Mesothelial cell of epicardium (in vitro differentiated cells): ENCODE measurements around the gene KRT34. TPM values are rescaled to one million over a fixed set of nuclear protein-coding genes. Genes with fewer than 3 reads are reported as not detected.
A peak's percentile ranks its signal among the peaks of the same experiment; 100 is the strongest.

Experiments
- DNase-seq, 2 experiments: peaks; one replicate each; pipeline ENCODE4 v3.0.0; 2021; ENCODE audit warnings: low spot score in 2 of 2; ENCODE audit not compliant: unreplicated experiment in 2 of 2
- H3K27ac Mint-ChIP-seq: 2 replicates; pipeline ENCODE4 v1.8.0; 2021; ENCODE audit warnings: mixed read lengths
- H3K27me3 Mint-ChIP-seq: 2 replicates; pipeline ENCODE4 v1.8.0; 2021; ENCODE audit warnings: low read depth, mixed read lengths
- H3K36me3 Mint-ChIP-seq: 2 replicates; pipeline ENCODE4 v1.8.0; 2021; ENCODE audit warnings: mixed read lengths
- H3K4me1 Mint-ChIP-seq: 2 replicates; pipeline ENCODE4 v1.8.0; 2021; ENCODE audit warnings: mixed read lengths
- H3K4me3 Mint-ChIP-seq: 2 replicates; pipeline ENCODE4 v1.8.0; 2021; ENCODE audit warnings: mild to moderate bottlenecking, moderate library complexity, mixed read lengths
- H3K9me3 Mint-ChIP-seq: 2 replicates; pipeline ENCODE4 v1.8.0; 2021; ENCODE audit warnings: mixed read lengths
- total RNA-seq: library from RNA; stranded (reverse); gene quantifications from 3 replicates; pipeline ENCODE4 v1.2.1, GENCODE V29; 2021
- TF ChIP-seq, protein P1 (sequence below): fragments of 200-600 bp; sonication (generic); IDR thresholded peaks from one replicate; pipeline ENCODE4 v1.5.0; 2021; ENCODE audit warnings: antibody characterized with exemption; ENCODE audit not compliant: unreplicated experiment

The KRT34 gene
- total RNA-seq, 1 donor from 2014 or later, result not detected

DNA sequence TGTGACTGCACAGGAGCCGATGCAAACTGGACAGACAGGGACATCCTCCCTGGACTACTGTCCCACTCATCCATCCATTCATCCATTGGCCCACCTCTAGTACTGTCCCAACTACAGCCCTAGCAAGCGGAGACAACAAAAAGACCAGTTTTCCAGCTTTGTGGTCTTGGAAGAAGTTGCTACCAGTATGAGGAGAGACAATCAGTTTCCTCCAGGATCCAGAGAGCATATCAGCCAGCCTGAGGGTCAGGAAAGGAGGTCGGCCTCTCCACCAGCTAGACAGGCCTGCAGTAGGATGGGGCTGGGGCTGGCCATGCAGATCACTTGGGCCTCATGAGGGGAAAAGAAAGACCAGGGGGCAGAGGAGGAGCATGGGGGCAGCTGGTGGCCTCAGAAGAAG lies 48.3 kb downstream of the KRT34 start:
- H3K9me3 Mint-ChIP-seq, result no peaks in the 10 kb centered on the region
- H3K4me1 Mint-ChIP-seq, result peaks cover 9% of the 10 kb centered on the region
- DNase-seq, result no peak
- no peak overlapping the region for H3K4me3 Mint-ChIP-seq
- H3K27ac Mint-ChIP-seq, result no peak overlapping the region
- no peaks in the 10 kb centered on the region for H3K36me3 Mint-ChIP-seq
- TF ChIP-seq, protein P1, sequence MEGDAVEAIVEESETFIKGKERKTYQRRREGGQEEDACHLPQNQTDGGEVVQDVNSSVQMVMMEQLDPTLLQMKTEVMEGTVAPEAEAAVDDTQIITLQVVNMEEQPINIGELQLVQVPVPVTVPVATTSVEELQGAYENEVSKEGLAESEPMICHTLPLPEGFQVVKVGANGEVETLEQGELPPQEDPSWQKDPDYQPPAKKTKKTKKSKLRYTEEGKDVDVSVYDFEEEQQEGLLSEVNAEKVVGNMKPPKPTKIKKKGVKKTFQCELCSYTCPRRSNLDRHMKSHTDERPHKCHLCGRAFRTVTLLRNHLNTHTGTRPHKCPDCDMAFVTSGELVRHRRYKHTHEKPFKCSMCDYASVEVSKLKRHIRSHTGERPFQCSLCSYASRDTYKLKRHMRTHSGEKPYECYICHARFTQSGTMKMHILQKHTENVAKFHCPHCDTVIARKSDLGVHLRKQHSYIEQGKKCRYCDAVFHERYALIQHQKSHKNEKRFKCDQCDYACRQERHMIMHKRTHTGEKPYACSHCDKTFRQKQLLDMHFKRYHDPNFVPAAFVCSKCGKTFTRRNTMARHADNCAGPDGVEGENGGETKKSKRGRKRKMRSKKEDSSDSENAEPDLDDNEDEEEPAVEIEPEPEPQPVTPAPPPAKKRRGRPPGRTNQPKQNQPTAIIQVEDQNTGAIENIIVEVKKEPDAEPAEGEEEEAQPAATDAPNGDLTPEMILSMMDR, result no peak
- H3K27me3 Mint-ChIP-seq, result no peaks in the 10 kb centered on the region

DNA sequence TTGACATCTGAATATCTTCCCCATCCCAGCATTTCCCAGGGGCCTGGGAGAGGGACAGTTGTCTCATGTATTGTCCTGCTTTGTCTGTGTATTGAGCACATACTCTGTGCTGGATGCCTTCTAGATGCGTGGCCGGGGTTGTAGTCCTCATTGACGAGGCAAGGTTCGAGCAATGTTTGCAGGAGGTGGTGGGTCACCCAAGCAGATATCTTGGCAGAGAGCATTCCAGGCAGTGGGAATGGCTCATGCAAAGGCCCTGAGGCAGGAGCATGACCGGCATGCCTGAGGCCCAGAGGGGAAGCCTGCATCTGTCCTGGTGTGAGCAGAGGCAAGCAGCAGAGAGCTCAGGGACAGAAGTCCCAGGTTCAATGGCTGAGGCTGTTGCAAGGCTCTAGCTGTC lies 49.0 kb downstream of the KRT34 start:
- TF ChIP-seq, protein P1, result no peak
- Mint-ChIP-seq H3K36me3 (no peaks in the 10 kb centered on the region), H3K4me1 (peaks cover 10% of the 10 kb centered on the region), H3K27me3 (no peaks in the 10 kb centered on the region), H3K27ac (no peak overlapping the region), H3K4me3 (no peak overlapping the region), H3K9me3 (no peaks in the 10 kb centered on the region)
- no peak for DNase-seq

DNA sequence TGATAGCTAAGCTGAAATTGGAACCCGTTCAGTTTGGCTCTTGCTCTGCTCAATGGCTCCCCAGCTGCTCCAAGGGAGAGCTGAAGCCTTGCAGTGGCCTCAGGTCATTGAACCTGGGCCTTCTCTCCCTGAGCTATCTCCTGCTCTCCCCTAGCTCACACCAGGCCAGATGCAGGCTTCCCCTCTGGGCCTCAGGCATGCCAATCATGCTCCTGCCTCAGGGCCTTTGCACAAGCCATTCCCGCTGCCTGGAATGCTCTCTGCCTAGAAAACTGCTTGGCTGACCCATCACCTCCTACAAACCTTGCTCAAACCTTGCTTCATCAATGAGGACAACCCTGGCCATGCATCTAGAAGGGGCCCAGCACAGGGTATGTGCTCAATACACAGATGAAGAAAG lies 49.9 kb downstream of the KRT34 start:
- TF ChIP-seq, protein P1, result no peak
- Mint-ChIP-seq H3K36me3 (no peaks in the 10 kb centered on the region), H3K4me1 (peaks cover 10% of the 10 kb centered on the region), H3K27me3 (no peaks in the 10 kb centered on the region), H3K27ac (no peak overlapping the region), H3K4me3 (no peak overlapping the region), H3K9me3 (no peaks in the 10 kb centered on the region)
- no peak for DNase-seq

DNA sequence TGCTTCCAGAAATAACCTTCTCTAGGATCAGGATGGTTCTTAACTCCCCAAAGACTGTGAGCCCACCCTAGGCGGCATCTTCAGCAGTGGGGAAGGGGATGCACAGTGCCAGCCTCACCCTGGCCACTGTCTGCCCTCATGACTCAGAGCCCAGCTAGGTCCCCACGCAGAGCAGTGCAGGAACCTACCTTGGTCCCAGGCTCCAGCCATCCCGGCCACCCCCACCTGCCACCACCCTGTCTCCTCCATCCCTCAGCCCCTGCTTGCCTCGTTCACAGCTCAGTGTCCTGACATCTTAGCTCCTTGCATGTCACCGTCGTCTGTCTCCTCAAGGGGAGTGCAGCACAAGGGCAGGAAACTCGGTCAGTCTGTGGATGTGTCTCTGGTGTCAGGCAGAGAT lies 50.5 kb downstream of the KRT34 start:
- no peak for DNase-seq
- H3K4me1 Mint-ChIP-seq, result peaks cover 10% of the 10 kb centered on the region
- no peaks in the 10 kb centered on the region for H3K9me3 Mint-ChIP-seq
- no peak overlapping the region for H3K4me3 Mint-ChIP-seq
- TF ChIP-seq, protein P1, result no peak
- H3K36me3 Mint-ChIP-seq, result no peaks in the 10 kb centered on the region
- no peak overlapping the region for H3K27ac Mint-ChIP-seq
- H3K27me3 Mint-ChIP-seq, result no peaks in the 10 kb centered on the region

DNA sequence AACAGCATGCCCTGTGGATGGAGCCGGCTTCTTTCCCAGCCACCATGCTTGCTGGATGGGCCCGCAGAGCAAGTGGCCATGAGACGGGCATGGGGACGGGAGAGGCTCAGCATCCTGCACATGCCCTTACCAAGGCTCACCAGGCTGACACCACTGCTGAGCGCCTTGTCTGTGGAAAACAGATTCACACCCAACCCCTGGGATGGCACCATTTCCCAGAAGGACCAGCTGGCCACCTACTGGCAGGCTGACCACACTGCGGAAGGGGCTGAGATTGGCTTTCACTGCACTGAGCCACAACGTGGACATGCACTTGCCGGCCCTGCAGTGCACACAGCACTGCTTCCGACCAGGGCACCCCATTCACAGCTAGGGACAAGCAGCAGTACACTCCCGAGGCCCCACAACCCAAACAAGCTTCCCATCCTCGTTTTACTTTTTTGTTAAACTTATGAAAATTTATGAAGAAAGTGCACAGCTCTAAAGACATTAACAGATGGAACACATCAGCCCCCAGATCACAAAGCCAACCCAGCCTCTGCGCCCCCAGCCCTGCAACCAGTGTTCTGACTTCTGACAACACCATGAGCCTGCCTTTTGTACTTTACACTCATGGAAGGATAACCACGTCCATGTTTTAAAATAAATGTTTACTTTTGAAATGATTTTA lies 52.7 kb downstream of the KRT34 start:
- Mint-ChIP-seq H3K36me3 (no peaks in the 10 kb centered on the region), H3K27me3 (no peaks in the 10 kb centered on the region), H3K27ac (no peak overlapping the region), H3K9me3 (no peaks in the 10 kb centered on the region), H3K4me3 (no peak overlapping the region), H3K4me1 (peaks cover 10% of the 10 kb centered on the region)
- peak in 1 of 2 experiments; percentile 60 for DNase-seq
- TF ChIP-seq, protein P1, result peak; percentile 77

DNA sequence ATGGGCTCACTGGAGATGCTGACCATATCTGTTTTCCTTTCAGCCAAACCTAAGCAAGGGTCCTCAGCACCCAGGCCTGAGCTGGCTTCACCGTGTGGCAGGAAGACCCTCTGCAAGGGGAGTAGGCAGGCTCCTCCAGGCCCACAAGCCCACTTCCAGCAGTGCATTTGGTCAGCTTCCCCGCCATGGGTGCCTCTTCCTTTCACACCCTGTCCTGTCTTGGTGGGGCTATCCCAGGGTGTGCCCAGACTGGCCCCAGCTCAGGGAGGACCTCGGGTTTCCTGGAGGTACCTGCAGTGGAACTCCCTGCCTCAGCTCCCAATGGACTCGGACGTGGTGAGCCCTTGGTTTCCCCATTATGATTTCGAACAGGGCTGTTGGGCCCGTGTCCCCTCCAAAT lies 53.9 kb downstream of the KRT34 start:
- TF ChIP-seq, protein P1, result no peak
- no peak overlapping the region for H3K4me3 Mint-ChIP-seq
- H3K4me1 Mint-ChIP-seq, result peaks cover 11% of the 10 kb centered on the region
- no peak overlapping the region for H3K27ac Mint-ChIP-seq
- H3K9me3 Mint-ChIP-seq, result no peaks in the 10 kb centered on the region
- no peak for DNase-seq
- H3K27me3 Mint-ChIP-seq, result no peaks in the 10 kb centered on the region
- no peaks in the 10 kb centered on the region for H3K36me3 Mint-ChIP-seq
